Activated CD8-positive, alpha-beta memory T cell treated with anti-CD3 and anti-CD28 coated beads, Interleukin-2, amount 50 U/mL, for 24 hours (primary cell): ENCODE results near the gene COL6A1.

Source experiments
- DNase-seq: peaks from one replicate; pipeline ENCODE4 v3.0.0-alpha.2; 2020; ENCODE audit errors: extremely low read depth

Gene COL6A1

GRCh38 chr21:45982092-45982757 is 655 bp downstream of the COL6A1 start:
- no peak for DNase-seq

- DNase-seq: no peak
These were observed 1.4 kb downstream of the COL6A1 start for GRCh38 chr21:45982758-45983648.

GRCh38 chr21:45983649-45983965 is 2.0 kb downstream of the COL6A1 start:
- DNase-seq: no peak

GRCh38 chr21:45983981-45984551 is 2.5 kb downstream of the COL6A1 start:
- no peak for DNase-seq

GRCh38 chr21:45984584-45985095 is 3.1 kb downstream of the COL6A1 start:
- no peak for DNase-seq

GRCh38 chr21:45985471-45986315 is 4.1 kb downstream of the COL6A1 start:
- DNase-seq: no peak

- no peak for DNase-seq
These were observed 4.9 kb downstream of the COL6A1 start for GRCh38 chr21:45986316-45987051.

GRCh38 chr21:45987121-45987711 is 5.6 kb downstream of the COL6A1 start:
- no peak for DNase-seq

- no peak for DNase-seq
These were observed 7.1 kb downstream of the COL6A1 start for GRCh38 chr21:45988366-45989347.

- DNase-seq: no peak
These were observed 7.9 kb downstream of the COL6A1 start for GRCh38 chr21:45989355-45990048.

- no peak for DNase-seq
These were observed 8.6 kb downstream of the COL6A1 start for GRCh38 chr21:45990049-45990711.

- no peak for DNase-seq
These were observed 9.4 kb downstream of the COL6A1 start for GRCh38 chr21:45990741-45991605.

- DNase-seq: no peak
These were observed 10.2 kb downstream of the COL6A1 start for GRCh38 chr21:45991606-45992300.

GRCh38 chr21:45992301-45993209 is 11.0 kb downstream of the COL6A1 start:
- no peak for DNase-seq

GRCh38 chr21:45993210-45994085 is 11.9 kb downstream of the COL6A1 start:
- DNase-seq: no peak
